CMK (cell line): ENCODE data around the gene MAPK11.

Experiments used
- DNase-seq: peaks from one replicate; pipeline ENCODE4 v3.0.0-alpha.2; 2010; ENCODE audit warnings: low read depth

The MAPK11 gene

DNA sequence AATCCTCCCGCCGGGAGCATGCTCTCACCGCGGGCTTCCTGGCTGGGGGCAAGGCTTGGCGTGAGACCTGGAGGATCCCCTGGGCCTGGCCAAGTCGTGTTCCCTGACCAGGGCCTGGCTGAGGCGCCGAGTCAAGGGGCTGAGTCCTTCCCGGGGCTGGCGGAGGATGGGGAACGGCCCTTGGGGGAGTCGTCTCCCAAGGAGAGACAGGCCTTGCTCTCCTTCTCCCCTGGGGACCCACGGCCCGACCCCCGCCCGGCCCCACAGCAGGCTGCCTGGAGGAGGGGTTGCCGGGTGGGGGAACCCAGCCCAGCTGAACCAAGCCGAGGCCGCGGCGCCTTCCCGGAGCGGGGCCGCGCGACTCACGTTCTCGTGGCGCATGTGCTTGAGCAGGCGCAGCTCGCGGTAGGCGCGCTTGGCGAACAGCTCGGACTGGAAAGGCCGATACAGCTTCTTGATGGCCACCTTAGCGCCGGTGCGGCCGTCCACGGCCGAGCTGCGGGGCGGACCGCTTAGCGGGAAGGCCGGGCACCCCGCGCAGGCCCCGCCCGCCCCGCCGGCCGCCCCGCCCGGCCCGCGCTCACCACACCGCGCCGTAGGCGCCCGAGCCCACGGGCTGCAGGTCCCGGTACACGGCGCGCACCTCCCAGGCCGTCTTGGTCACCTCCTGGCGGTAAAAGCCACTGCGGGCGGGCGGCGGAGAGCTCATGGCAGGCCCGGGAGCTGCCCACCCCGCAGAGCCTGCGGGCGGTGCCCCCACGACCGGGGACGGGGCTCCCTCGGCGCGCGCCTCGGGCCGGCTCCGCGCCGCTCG, 9.2 kb downstream of the MAPK11 start:
- DNase-seq: no peak

DNA sequence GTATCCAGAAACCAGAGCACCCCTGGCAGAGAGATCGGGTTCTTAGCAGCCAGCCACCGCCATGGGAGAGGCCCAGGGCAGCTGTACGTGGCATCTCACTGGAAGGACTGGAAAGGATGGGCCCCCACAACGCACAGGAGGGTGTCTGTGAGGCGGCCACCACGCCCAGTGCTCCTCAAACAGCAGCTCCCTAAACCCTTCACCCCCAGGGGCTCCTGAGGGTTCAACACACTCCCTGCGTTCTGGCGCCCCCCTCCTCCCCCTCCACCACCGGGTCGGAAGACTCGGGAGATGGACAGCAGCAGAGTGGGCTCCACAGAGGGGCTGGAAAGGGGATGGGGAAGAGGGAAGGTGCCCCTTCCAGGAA, 9.8 kb downstream of the MAPK11 start:
- no peak for DNase-seq

DNA sequence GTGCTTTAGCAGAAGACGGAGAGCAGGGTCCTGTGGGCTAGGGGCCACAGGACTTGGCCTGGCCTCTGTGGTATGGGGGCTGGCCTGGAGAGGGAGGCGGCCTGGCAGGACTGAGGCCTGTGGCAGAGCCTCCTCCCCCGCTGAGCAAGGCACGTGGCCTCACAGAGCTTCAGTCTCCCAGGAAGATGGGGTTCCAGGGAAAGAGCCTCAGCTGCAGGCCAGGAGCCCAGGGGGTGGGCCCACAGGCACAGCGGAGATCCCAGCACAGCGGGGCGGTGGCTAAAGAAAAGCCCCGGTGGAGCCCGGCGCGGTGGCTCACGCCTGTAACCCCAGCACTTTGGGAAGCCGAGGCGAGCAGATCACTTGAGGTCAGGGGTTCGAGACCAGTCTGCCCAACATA, 10.9 kb downstream of the MAPK11 start:
- no peak for DNase-seq

DNA sequence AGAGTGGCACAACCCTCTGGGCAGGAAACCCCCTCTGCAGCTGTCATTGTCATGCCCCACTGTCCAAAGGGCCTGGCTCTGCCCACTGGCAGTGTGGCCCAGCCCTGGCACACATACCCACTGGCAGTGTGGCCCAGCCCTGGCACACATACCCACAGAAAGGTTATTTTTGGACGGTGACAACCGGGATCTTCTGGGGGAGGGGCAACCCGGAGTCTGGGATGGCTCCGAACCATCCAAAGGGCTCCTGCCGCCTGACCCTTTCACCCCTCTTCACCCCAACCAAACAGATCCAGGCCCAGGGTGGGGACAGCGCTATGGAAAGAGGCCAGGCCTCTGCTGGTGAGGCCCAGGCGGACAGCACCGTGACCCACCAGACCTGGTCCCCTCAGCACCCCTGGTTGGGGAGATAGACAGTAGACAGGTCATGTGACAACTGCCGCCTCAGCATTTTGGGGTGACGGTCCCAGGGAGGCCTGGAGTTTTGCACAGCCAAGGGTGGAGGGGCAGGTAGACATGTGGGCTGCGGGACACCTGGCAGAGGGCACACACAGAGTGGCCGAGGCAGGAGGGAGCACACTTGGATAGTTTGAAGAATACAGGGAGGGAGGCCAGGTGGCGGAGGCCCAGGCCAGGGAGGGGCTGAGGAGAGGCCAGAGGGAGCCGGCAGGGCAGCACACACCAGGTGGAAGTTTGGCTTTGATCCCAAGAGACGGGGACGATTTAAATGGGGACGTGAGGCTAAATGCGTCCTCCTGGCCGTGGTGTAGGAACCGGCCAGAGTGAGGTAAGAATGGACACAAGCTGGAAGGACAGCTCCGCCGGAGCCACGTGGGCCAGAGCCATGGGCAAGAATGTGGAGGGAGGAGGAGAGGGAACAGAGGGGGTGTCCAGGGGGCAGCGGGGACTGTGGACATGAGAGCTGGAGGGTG, 11.6 kb downstream of the MAPK11 start:
- no peak for DNase-seq

DNA sequence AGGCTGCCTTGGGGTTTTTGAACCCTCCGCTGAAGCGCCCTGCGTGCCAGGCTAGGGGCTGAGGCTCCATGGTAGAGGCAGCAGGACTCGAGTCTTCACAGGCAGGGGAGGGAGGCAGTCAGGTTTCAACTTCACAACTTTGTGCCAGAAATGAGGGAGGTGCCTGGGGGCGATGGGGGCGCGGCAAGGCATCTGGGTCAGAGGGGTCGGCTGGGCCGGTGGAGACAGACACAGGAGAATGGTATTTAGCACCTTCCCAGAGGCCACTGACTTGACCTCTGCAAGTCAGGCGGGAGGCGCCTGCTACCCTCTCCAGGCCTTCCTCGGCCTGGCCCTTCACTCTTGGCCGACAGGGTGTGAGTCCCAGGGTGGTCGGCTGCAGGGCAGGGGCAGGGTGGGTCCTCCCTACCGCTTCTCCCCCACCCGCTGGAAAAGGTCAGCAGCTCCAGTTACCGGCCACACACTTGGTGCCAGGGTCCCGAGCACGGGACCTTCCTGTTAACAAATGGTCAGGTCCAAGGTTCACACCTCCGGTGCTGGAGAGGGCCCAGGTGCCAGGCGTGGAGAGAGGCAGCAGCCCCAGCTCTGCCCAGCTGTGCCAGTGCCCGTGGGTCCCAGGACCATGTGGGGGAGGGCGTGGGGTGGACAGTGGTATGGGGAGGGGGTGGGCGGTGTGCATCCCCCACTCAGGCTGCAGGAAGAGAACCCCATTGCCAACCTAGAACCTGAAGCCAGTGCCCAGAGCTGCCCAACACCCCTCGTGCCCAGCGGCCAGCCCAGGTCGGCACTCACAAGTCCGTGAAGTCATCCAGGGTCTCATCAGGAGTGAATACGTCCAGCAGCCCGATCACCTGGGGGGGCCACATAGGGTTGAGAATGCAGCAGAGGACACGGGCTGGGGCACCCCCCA, 12.5 kb downstream of the MAPK11 start:
- no peak for DNase-seq

DNA sequence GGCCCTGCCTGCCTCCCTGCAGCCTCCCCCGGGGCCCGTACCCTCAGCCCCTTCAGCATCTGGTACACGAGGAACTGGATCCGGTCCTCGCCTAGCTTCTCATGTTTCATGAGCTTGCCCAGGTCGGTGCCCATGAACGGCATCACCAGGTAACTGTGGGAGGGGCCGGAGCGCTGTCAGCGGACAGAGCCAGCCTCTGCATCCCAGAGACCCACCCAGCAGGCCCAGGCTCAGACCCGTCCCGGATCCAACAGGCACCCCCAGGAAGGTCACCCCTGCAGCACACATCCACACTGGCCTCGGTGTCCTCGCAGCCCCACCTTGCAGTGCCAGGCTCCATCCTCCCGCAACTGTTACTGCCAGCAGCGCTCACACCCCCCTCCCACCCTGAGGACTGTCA, 13.1 kb downstream of the MAPK11 start:
- DNase-seq: no peak

DNA sequence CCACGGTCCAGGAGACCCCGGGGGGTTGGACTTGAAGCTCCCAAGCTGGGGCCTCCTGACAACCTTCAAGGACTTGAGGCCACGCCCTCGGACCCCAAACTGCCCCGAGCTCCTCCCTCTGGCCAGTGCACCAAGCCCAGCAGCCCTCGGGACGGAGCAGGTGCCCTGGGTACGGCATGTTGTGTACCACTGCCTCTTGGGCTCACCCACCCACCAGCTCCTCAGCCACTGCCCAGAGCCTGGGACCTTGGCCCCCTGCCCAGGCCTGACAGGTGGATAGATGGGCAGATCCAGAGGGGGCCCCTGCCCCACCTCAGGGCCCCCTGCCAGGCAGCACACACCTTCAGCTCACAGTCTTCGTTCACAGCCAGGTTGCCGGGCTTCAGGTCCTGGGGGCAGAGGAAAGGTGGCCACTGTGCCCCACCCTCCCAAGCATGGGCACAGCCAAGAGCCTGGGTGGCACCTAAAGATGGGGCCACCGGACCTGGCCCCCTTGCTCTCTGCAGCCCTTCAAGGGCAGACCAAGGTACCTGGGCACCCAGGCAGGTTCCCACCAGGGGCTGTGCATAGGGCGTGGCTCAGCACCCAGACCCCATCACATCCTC, 13.8 kb downstream of the MAPK11 start:
- no peak for DNase-seq

DNA sequence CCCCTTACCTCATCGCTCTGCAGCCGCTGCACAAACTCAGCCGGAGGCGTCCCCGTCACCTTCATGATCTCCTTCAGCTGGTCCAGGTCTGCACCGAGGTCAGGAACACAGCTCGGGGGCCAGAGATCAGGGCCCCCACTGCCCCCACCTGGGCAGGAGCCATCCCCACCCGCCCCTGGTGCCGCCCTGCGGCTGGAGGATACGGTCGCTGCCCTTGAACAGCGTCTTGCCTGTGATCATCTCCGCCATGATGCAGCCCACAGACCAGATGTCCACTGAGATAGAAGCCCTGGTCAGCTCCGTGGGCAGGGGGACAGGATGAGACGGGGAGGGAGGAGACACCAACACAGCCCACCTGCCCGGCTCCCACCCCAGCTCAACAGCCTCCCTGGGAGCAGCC, 14.6 kb downstream of the MAPK11 start:
- no peak for DNase-seq

DNA sequence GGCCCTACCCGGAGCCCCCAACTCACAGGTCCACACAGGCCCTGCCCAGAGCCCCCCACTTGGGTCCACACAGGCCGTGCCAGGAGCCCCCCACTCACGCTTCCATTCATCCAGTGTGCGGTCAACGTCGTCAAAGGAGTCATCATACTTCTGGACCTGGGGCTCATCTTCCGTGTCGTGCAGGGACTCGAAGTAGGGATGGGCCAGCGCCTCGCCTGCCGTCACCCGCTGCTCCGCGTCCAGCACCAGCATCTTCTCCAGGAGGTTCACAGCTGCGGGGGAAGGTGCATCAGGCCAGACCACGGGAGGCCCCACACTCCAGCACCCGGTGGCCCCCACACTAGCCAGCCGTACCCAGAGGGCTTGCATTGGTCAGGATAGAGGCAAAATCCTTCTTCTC, 15.1 kb downstream of the MAPK11 start:
- no peak for DNase-seq

DNA sequence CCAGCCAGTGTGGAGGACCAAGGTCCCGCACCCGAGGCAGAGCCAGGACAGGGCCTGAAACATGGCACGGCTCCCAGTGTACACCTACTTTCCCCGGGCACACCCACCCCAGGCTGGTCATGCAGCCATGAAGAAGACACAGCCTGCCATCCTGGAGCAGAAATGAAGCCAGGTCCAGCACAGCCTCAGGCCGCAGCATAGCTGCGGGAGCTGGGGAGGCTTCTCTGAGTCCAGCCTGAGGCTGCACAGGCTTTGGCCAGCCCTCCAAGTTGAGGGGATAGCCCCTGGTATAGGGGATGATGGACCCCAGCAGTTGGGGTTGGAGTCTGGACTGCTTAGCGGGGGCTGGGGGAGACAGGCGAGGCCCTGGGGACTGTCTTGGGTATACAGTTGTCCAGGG, 16.2 kb downstream of the MAPK11 start:
- no peak for DNase-seq

DNA sequence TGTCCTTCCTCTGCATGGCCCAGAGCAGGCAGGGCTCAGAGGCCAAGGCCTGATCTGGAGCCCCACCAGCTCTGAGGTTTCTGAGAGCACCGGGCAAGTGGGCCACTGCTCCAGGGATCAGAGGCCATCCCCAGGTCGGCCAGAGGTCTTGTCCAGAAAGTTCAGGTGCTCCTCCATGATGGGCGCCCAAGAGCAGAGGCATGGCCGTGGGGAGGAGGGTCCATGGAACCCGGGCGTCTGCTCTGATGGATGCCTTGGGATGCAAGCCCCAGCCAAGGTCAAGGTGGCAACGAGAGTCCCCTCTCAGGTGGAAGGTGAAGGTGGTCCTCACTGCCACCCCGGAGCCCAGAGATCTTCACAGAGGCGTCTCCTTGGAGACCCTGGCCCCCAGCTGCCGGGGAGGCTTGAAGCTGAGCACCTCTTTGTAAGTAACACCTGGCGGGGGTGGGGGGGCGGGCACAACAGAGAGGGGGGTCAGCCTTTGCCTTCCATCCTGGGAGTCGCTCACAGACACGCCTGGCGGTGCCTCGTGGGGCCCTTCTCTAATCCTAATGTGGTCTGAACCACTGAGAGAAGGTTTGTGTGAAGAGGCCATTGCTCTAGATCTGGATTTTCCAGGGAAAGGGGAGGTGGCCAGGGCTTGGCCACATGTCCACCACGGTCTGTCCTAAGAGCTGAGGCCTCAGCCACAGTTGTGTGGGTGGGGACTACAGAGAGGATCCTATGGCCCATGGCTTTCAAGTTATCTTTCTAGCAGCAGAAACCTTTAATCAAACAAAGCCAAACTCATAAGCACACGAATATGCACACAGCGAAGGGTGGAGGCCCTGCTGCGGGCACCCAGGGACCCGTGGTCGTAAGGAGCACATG, 16.9 kb downstream of the MAPK11 start:
- no peak for DNase-seq

DNA sequence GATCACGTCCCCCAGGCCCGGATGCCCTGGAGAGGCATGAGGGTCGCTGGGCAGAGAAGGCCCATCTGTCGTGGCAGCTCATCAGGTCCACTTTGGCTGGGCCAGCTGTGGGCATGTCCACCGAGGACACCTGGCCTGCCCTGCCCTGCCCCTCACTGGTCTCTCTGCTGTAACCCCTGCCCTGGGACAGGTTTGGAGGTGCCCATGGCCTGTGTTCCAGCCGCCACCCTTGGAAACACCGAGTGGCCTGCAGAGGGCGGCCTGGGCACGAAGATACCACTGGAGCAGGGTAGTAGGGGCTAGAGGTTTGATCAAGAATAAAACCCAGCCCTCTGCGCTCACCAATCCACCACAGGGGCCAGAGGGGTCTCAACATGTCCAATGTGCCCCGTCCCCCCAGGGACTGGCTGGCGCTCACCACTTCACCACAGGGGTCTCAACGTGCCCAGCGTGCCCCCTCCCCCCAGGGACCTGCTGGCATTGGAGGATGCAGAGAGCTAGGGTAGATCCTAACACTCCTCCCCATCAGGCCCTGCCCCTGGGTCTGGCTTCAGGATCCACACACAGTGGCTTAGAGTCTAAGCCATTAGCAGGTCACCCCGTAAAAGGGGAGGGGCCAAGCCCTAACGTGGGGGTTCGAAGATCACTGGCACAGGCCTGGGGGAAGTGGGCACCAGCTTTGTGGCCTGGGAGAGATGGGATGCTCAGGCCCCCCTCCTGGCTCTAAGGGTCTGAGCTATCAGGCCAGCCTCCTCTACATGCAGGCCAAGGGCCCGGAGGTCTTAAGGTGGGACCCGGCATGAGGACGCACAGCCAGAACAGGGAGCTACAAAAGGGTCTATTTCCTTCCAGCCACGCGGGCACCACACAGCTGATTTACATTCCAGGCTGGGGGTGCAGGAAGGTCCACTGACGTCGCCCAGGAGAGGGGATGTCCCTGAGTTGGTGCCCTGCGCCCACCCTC, 17.8 kb downstream of the MAPK11 start:
- no peak for DNase-seq

DNA sequence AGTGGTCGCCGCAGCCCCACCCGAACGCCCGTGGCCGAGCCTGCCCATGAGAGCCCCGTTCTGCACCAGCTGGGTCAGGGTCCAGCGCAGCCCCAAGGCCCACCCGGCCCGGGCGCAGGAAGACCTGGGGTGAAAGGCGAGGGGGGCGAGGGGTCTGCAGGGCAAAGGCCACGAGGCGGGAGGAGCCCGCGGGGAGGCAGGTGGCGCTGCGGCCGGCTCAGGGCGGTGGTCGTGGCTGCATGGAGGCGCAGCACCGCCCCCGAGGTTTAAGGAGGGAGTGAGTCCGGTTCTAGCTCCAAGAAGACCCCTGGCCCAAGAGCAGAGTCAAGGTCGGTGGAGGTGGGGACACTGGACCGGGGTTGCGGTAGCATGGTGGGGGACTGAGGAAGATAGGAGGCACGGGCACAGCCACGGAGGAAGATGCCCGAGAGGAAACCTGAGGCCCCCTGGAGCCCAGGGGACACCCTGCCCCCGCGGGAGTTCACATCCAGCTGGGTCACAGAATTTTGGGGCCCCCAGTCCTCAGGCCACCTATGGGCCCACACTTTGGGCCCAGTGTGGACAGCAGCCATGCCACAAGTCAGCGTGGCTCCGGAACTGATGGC, 18.6 kb downstream of the MAPK11 start:
- DNase-seq: no peak

DNA sequence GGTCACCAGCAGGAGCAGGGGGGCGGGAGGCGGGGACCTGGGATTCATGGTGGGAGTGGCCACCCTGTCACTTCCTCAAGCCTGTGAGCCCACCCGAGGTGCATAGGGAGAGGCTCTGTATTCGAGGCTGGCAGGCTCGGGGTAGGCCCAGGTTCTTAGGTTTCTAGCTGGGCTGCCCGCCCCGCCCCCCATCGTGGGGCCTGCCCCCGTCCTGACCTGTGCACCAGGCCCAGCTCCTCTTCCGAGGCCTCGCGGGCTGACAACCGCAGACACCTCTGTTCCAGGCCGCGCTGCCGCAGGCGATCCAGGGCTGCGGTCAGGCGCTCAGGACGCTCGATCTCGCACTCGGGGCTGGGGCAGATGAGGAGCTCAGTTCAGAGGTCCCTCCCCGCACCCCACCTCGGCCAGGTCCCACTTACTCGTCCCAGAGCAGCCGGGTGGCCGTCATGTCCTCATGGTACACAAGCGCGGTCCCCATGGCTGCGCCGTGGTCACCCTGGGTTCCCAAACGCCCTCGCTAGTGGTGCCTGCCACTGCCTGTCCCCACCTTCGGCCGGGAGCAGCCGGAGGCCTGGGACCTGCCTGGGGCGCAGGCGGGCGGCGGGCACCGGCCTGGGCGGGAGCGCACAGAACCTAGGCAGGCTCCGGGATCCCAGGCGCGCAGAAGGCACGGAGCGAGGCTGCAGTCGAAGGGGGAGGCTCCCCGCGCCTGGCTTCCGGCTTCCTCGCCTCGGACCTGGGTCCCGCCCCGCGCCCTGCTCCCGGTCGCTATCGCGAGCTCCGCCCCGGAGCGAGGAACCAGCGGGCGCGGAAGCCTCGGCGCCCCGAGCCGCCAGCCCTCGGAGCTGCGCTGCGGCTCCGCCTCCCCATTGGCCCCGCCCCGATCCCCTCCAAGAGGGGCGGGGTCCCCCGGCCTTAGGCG, 19.4 kb downstream of the MAPK11 start, which contains the start of gene HDAC10:
Gene HDAC10 (minus strand): TSS at position 711 of the 922 bp plus-strand sequence. CDS start 233 bp downstream, at position 478.
- DNase-seq: no peak

DNA sequence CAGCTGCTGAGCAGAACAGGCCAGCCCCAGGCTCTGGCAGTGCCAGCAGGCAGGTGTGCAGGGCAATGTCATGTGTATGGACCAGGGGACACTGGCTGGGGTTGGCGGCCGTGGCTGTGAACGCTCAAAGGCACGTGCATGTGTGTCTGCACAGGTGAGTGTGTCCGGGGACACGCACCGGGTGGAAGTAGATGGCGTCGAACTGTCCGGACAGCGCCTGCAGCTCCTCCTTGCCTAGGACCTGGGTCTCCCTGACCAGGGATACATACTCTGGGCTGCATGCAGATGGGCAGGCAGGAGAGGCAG, 20.0 kb downstream of the MAPK11 start:
- no peak for DNase-seq

DNA sequence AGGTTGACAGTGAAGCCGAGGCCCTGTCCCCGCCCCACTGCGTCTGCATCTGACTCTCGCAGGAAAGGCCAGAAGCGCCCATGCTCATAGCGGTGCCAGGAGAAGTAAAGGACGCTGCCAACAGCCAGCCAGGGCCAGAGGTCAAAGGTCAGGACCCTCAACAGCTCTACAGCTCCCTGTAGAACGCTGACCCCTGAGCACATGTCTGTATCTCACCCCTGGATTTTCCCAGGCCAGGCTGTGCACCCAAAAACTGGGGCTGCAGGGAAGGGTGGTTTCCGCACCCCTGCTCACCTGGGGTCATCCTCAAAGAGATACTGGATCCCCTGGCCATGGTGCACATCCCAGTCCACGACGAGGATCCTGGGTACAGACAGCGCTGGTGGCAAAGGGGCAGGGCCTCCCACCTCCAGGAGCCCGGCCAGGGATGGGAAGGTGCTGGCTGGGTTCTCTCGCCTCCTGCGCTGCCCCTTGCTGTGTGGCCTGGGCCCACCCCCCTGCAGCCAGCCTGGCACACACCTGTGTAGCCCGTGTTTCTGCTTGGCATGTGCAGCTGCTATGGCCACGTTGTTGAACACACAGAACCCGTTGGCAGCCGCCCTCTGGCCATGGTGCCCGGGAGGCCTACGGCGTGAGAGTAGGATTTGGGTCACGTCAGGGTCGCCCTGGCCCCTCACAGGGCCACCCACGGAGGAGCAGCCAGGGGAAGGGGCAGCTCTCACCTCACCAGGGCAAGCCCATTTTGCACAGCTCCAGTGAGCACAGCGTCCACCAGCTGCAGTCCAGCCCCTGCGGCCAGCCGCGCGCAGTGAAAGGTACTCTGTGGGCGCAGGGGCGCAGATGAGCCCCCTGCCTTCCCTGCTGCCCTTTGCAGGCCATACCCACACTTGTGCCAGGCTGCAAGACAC, 20.6 kb downstream of the MAPK11 start:
- no peak for DNase-seq
